ENCODE results near the gene SLC39A8. TPM values are rescaled to one million over a fixed set of nuclear protein-coding genes. Genes with fewer than 3 reads are reported as not detected.

SLC39A8 gene
- total RNA-seq, 1 donor from 2014 or later: 27.7 TPM

- H3K4me3 ChIP-seq: no peak overlapping the region
- H3K36me3 ChIP-seq: no peaks in the 10 kb centered on the region
- H3K4me1 ChIP-seq: peaks cover 9% of the 10 kb centered on the region
- H3K27me3 ChIP-seq: no peaks in the 10 kb centered on the region
- no peak for DNase-seq (ENCODE audit: extremely low spot score in 2 of 2)
- no peak overlapping the region for H3K27ac ChIP-seq
- TF ChIP-seq CTCF (IDR thresholded peaks at IDR 0.05) (no peak), POLR2AphosphoS5 (IDR thresholded peaks at IDR 0.05; ENCODE audit: insufficient read depth in 1 of 2, low read depth in 1 of 2) (no peak), POLR2A (IDR thresholded peaks at IDR 0.05) (no peak)
- intact Hi-C loops (cut with DNase I): no loop called here
- H3K9me3 ChIP-seq: no peaks in the 10 kb centered on the region
Measured at GRCh38 chr4:102321260-102321995, 23.9 kb downstream of the SLC39A8 start.

- Histone ChIP-seq H3K36me3 (no peaks in the 10 kb centered on the region), H3K9me3 (no peaks in the 10 kb centered on the region), H3K27ac (no peak overlapping the region), H3K27me3 (no peaks in the 10 kb centered on the region), H3K4me1 (peaks cover 9% of the 10 kb centered on the region), H3K4me3 (no peak overlapping the region)
- DNase-seq (ENCODE audit: extremely low spot score in 2 of 2): no peak
- intact Hi-C loops (cut with DNase I): no loop called here
- no peak for TF ChIP-seq POLR2AphosphoS5 (IDR thresholded peaks at IDR 0.05; ENCODE audit: insufficient read depth in 1 of 2, low read depth in 1 of 2)
- no peak for TF ChIP-seq POLR2A (IDR thresholded peaks at IDR 0.05)
Measured at GRCh38 chr4:102319594-102319993, 25.7 kb downstream of the SLC39A8 start.

GRCh38 chr4:102318526-102318925, 26.8 kb downstream of the SLC39A8 start:
- Histone ChIP-seq H3K9me3 (no peaks in the 10 kb centered on the region), H3K27me3 (no peaks in the 10 kb centered on the region), H3K36me3 (no peaks in the 10 kb centered on the region), H3K4me1 (peaks cover 9% of the 10 kb centered on the region), H3K27ac (no peak overlapping the region), H3K4me3 (no peak overlapping the region)
- no peak for TF ChIP-seq POLR2A (IDR thresholded peaks at IDR 0.05)
- TF ChIP-seq POLR2AphosphoS5 (IDR thresholded peaks at IDR 0.05; ENCODE audit: insufficient read depth in 1 of 2, low read depth in 1 of 2): no peak
- no peak for TF ChIP-seq CTCF (IDR thresholded peaks at IDR 0.05)
- no peak for DNase-seq (ENCODE audit: extremely low spot score in 2 of 2)
- intact Hi-C loops (cut with DNase I): no loop called here

- no peak for DNase-seq (ENCODE audit: extremely low spot score in 2 of 2)
- Histone ChIP-seq H3K9me3 (no peaks in the 10 kb centered on the region), H3K36me3 (no peaks in the 10 kb centered on the region), H3K4me3 (no peak overlapping the region), H3K27ac (no peak overlapping the region), H3K27me3 (no peaks in the 10 kb centered on the region), H3K4me1 (peaks cover 9% of the 10 kb centered on the region)
- TF ChIP-seq CTCF (IDR thresholded peaks at IDR 0.05) (no peak), POLR2AphosphoS5 (IDR thresholded peaks at IDR 0.05; ENCODE audit: insufficient read depth in 1 of 2, low read depth in 1 of 2) (no peak), POLR2A (IDR thresholded peaks at IDR 0.05) (no peak)
- intact Hi-C loops (cut with DNase I): no loop called here
Measured at GRCh38 chr4:102318105-102318504, 27.2 kb downstream of the SLC39A8 start.

- TF ChIP-seq CTCF (IDR thresholded peaks at IDR 0.05) (no peak), POLR2AphosphoS5 (IDR thresholded peaks at IDR 0.05; ENCODE audit: insufficient read depth in 1 of 2, low read depth in 1 of 2) (no peak), POLR2A (IDR thresholded peaks at IDR 0.05) (no peak)
- no peak overlapping the region for H3K27ac ChIP-seq
- no peak for DNase-seq (ENCODE audit: extremely low spot score in 2 of 2)
- H3K4me3 ChIP-seq: no peak overlapping the region
- intact Hi-C loops (cut with DNase I): no loop called here
- H3K9me3 ChIP-seq: no peaks in the 10 kb centered on the region
- H3K36me3 ChIP-seq: no peaks in the 10 kb centered on the region
- H3K4me1 ChIP-seq: peaks cover 14% of the 10 kb centered on the region
- H3K27me3 ChIP-seq: no peaks in the 10 kb centered on the region
Measured at GRCh38 chr4:102317459-102317858, 27.8 kb downstream of the SLC39A8 start.

Data from vagina (tissue), 2 donors.